ENCODE results near the gene THRB. TPM values are rescaled to one million over a fixed set of nuclear protein-coding genes. Genes with fewer than 3 reads are reported as not detected.

The THRB gene
- total RNA-seq, 2 donors from 2014 or later = 0.24 to 0.26 TPM

- Histone ChIP-seq H3K27me3 (ENCODE audit: control insufficient read depth, insufficient read depth, low read length, poor library complexity, severe bottlenecking) (peaks cover 41% of the 10 kb centered on the region), H3K9ac (ENCODE audit: extremely low read depth, low read length, poor library complexity, severe bottlenecking) (no peak overlapping the region), H3K4me3 (ENCODE audit: low read length) (no peak overlapping the region), H3K27ac (ENCODE audit: low read depth, low read length) (no peak overlapping the region), H3K36me3 (ENCODE audit: control insufficient read depth, insufficient read depth, low read length) (no peaks in the 10 kb centered on the region), H3K9me3 (ENCODE audit: control insufficient read depth, low read length) (no peaks in the 10 kb centered on the region), H3K4me1 (ENCODE audit: control insufficient read depth, insufficient read depth, low read length) (peaks cover 2% of the 10 kb centered on the region)
- Mint-ChIP-seq H3K4me1 (peaks cover 7% of the 10 kb centered on the region), H3K4me3 (no peak overlapping the region), H3K27me3 (ENCODE audit: insufficient read depth) (peaks cover 25% of the 10 kb centered on the region), H3K27ac (no peak overlapping the region), H3K36me3 (ENCODE audit: low read depth) (no peaks in the 10 kb centered on the region), H3K9me3 (no peaks in the 10 kb centered on the region)
- TF ChIP-seq CTCF (conservative IDR thresholded peaks at IDR 0.05) = no peak
- 90 to 92% methylated on average over 3 of the region's 3 CpGs for WGBS, 2 experiments (ENCODE audit: insufficient coverage in 1 of 2, insufficient read length in 1 of 2)
- DNase-seq = no peak
Observed at GRCh38 chr3:24367216-24367615, 127.4 kb downstream of the THRB start.

GRCh38 chr3:24365168-24365567 is 129.5 kb downstream of the THRB start:
- H3K4me3 Mint-ChIP-seq = no peak overlapping the region
- TF ChIP-seq CTCF (conservative IDR thresholded peaks at IDR 0.05) = no peak
- no peak overlapping the region for H3K9ac ChIP-seq (ENCODE audit: extremely low read depth, low read length, poor library complexity, severe bottlenecking)
- H3K36me3 Mint-ChIP-seq (ENCODE audit: low read depth) = no peaks in the 10 kb centered on the region
- no peak overlapping the region for H3K4me3 ChIP-seq (ENCODE audit: low read length)
- no peak overlapping the region for H3K27ac Mint-ChIP-seq
- peaks cover 14% of the 10 kb centered on the region for H3K27me3 Mint-ChIP-seq (ENCODE audit: insufficient read depth)
- peaks cover 2% of the 10 kb centered on the region for H3K4me1 ChIP-seq (ENCODE audit: control insufficient read depth, insufficient read depth, low read length)
- no peaks in the 10 kb centered on the region for H3K9me3 ChIP-seq (ENCODE audit: control insufficient read depth, low read length)
- H3K27me3 ChIP-seq (ENCODE audit: control insufficient read depth, insufficient read depth, low read length, poor library complexity, severe bottlenecking) = peaks cover 31% of the 10 kb centered on the region
- 50 to 69% methylated on average over 1 to 2 of the region's 2 CpGs for whole genome bisulfite sequencing, 2 experiments (ENCODE audit: insufficient coverage in 1 of 2, insufficient read length in 1 of 2)
- no peak overlapping the region for H3K27ac ChIP-seq (ENCODE audit: low read depth, low read length)
- DNase-seq = no peak
- peaks cover 7% of the 10 kb centered on the region for H3K4me1 Mint-ChIP-seq
- no peaks in the 10 kb centered on the region for H3K36me3 ChIP-seq (ENCODE audit: control insufficient read depth, insufficient read depth, low read length)
- no peaks in the 10 kb centered on the region for H3K9me3 Mint-ChIP-seq

- Mint-ChIP-seq H3K36me3 (ENCODE audit: low read depth) (no peaks in the 10 kb centered on the region), H3K27me3 (ENCODE audit: insufficient read depth) (peaks cover 11% of the 10 kb centered on the region), H3K4me1 (peaks cover 13% of the 10 kb centered on the region), H3K27ac (no peak overlapping the region), H3K9me3 (no peaks in the 10 kb centered on the region), H3K4me3 (no peak overlapping the region)
- H3K27ac ChIP-seq (ENCODE audit: low read depth, low read length) = no peak overlapping the region
- no peaks in the 10 kb centered on the region for H3K9me3 ChIP-seq (ENCODE audit: control insufficient read depth, low read length)
- no peak for DNase-seq
- H3K4me1 ChIP-seq (ENCODE audit: control insufficient read depth, insufficient read depth, low read length) = peaks cover 2% of the 10 kb centered on the region
- WGBS, 2 experiments (ENCODE audit: insufficient coverage in 1 of 2, insufficient read length in 1 of 2) = 100% methylated on average over 1 of the region's 1 CpG; no CpG with 5 or more reads in 1 of the 2 experiments
- no peak overlapping the region for H3K4me3 ChIP-seq (ENCODE audit: low read length)
- no peak overlapping the region for H3K9ac ChIP-seq (ENCODE audit: extremely low read depth, low read length, poor library complexity, severe bottlenecking)
- H3K27me3 ChIP-seq (ENCODE audit: control insufficient read depth, insufficient read depth, low read length, poor library complexity, severe bottlenecking) = peaks cover 23% of the 10 kb centered on the region
- no peaks in the 10 kb centered on the region for H3K36me3 ChIP-seq (ENCODE audit: control insufficient read depth, insufficient read depth, low read length)
- no peak for TF ChIP-seq CTCF (conservative IDR thresholded peaks at IDR 0.05)
Observed at GRCh38 chr3:24364359-24364758, 130.3 kb downstream of the THRB start.
